ELF-1 (cell line): ENCODE results near the gene LHX2.
A peak's percentile ranks its signal among the peaks of the same experiment; 100 is the strongest.

ENCODE experiments used
- DNase-seq: peaks from one replicate; pipeline ENCODE4 v3.0.0-alpha.2; 2016; ENCODE audit warnings: low read depth, low spot score

The LHX2 gene

GRCh38 chr9:124013309-124014210, 2.0 kb downstream of the LHX2 start:
- peak; percentile 61 for DNase-seq

GRCh38 chr9:124014211-124014955, 2.8 kb downstream of the LHX2 start:
- no peak for DNase-seq

GRCh38 chr9:124014956-124015660, 3.5 kb downstream of the LHX2 start:
- DNase-seq, result peak; percentile 64

- peak; percentile 64 for DNase-seq
Observed at GRCh38 chr9:124015661-124016131, 4.1 kb downstream of the LHX2 start.

- peak; percentile 54 for DNase-seq
Observed at GRCh38 chr9:124016175-124017050, 4.8 kb downstream of the LHX2 start.

GRCh38 chr9:124017051-124017928, 5.7 kb downstream of the LHX2 start:
- peak; percentile 43 for DNase-seq

- DNase-seq, result no peak
Observed at GRCh38 chr9:124017929-124018729, 6.6 kb downstream of the LHX2 start.

- DNase-seq, result peak; percentile 49
Observed at GRCh38 chr9:124018730-124019697, 7.4 kb downstream of the LHX2 start.

GRCh38 chr9:124019771-124020519, 8.4 kb downstream of the LHX2 start:
- DNase-seq, result no peak

GRCh38 chr9:124020520-124021384, 9.2 kb downstream of the LHX2 start:
- DNase-seq, result peak; percentile 59

GRCh38 chr9:124021385-124021769, 9.8 kb downstream of the LHX2 start:
- no peak for DNase-seq

- peak; percentile 93 for DNase-seq
Observed at GRCh38 chr9:124022201-124023121, 10.9 kb downstream of the LHX2 start.

- DNase-seq, result no peak
Observed at GRCh38 chr9:124024107-124024506, 12.5 kb downstream of the LHX2 start.

- DNase-seq, result no peak
Observed at GRCh38 chr9:124029617-124030016, 18.0 kb downstream of the LHX2 start.

GRCh38 chr9:124030969-124031451, 19.4 kb downstream of the LHX2 start:
- no peak for DNase-seq
